ENCODE data around the gene LRRN2.

- TF ChIP-seq ARNTL (CRISPR knock-in tag; IDR thresholded peaks at IDR 0.05; ENCODE audit: borderline replicate concordance, low read depth) (no peak), ZNF565 (CRISPR knock-in tag; conservative IDR thresholded peaks at IDR 0.05; ENCODE audit: low read depth) (no peak), PPARA (CRISPR knock-in tag; IDR thresholded peaks at IDR 0.05; ENCODE audit: borderline replicate concordance) (no peak)
Observed at GRCh38 chr1:204651843-204652421, 33.6 kb downstream of the LRRN2 start.

Data from SK-N-SH treated with all-trans-retinoic acid at 6 μM for 48 hours (cell line).